NCI-H446 (cell line): ENCODE measurements around the gene FAM221B.

Experiments used
- DNase-seq, 2 experiments: peaks; one replicate each; lab custom pipeline; 2025; lab: John Stamatoyannopoulos, UW

FAM221B gene, protein sequence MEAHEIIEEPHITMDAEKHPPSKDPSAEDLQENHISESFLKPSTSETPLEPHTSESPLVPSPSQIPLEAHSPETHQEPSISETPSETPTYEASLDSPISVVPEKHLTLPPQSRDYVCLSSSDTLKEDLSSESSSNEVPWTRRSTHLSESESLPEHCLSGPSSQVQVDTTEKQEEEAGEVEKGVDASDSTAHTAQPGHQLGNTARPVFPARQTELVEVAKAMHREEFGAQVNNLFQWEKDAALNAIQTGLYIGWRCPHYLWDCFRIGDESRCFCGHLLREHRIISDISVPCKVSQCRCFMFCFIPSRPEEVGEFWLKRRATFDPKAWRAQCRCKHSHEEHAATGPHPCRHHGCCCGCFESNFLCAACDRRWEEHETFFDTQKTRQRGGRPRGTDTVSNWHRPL

DNA sequence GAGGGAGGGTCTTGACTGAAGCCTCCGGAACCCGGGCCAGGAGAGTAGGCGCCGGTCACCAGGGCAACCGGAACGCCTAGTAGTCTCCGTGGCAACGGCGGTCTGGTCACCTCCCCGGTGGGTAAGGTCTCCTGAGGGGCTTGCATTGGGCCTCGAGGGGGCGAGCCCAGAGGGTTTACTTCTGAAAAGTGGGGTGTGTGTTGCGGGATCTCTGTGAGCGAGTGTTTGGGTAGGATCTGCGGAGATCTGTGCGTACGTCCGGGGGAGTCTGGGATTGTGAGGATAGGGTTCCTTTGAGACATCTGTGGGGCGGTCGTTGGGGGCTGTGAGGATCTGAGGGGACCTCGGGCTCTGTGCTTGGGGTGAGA is at the start of gene FAM221B:
TSS of gene FAM221B (minus strand) at position 17 of the 368 bp plus-strand sequence. CDS start 2,571 bp downstream, outside the sequence.
- peak in 1 of 2 experiments; percentile 38 for DNase-seq

GRCh38 chr9:35872505-35872904 is 44.0 kb upstream of the FAM221B start:
- no peak for DNase-seq

GRCh38 chr9:35871545-35871944 is 43.0 kb upstream of the FAM221B start:
- DNase-seq: peak in 1 of 2 experiments; percentile 20

- no peak for DNase-seq
These were observed 41.9 kb upstream of the FAM221B start, which contains the start of gene OR13J1 for GRCh38 chr9:35870351-35870923. Gene OR13J1 (minus strand): TSS chr9:35870401. CDS start chr9:35870401, 0 bp downstream.

DNA sequence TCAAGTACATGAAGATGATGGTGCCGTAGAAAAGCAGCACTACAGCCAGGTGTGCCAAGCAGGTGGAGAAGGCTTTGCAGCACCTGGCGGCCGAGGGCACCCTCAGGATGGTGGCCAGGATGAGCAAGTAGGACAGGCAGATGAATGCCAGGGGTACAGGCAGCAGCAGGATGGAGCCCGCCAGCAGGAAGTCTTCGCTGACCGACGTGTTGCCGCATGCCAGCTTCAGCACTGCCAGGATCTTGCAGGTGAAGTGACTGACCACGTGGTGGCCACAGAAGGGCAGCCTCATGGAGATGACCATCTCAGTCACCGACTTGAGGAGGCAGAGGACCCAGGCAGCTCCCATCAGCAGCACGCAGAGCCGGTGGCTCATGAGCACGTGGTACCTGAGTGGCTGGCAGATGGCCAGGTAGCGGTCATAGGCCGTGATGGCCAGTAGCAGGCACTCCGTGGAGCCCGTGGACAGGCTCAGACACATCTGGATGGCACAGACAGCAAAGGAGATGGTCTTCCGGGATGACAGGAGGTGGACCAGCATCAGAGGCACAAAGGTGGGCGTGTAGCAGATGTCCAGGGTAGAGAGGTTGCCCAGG is 41.2 kb upstream of the FAM221B start:
- DNase-seq: no peak

DNA sequence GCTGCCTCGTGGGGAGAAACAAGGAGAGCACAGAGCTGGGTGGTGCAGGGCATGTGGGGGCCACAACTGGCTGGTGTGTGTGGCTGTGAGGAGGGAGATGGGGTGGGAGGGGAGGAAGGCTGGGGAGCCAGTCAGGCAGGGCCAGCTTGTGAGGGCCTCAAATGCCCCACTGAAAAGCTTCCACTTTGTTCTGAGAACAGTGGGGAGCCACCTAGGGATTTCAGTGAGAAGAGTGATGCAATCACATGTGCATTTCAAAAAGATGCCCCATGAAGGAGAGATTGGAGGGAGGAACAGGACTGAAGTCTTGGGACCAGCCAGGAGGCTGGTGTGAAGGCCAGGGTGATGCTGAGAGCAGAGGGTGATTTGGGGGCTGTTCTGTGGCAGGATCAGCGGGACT is 40.4 kb upstream of the FAM221B start:
- DNase-seq: no peak

GRCh38 chr9:35867538-35867937 is 39.0 kb upstream of the FAM221B start:
- no peak for DNase-seq

GRCh38 chr9:35864695-35865255 is 36.2 kb upstream of the FAM221B start:
- no peak for DNase-seq

GRCh38 chr9:35863583-35863982 is 35.1 kb upstream of the FAM221B start:
- no peak for DNase-seq

DNA sequence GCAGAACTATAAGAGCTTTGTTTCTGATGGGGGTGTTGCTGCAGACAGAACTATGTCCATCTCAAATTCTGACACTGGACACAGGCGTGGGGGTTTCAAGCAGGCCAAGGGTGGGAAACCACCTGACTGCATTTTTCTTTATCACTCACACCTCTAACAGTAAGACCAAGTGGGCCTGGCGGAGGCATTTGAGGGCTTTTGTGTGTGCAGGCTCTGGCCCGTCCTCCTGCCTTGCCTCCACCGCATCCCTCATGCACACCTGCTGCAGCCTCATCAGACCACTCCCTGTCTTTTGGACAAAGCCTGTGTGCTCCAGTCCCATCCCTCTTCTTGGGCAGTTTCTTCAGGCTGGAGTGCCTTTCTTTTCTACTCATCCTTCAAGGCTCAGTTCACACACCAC is 33.8 kb upstream of the FAM221B start:
- no peak for DNase-seq

DNA sequence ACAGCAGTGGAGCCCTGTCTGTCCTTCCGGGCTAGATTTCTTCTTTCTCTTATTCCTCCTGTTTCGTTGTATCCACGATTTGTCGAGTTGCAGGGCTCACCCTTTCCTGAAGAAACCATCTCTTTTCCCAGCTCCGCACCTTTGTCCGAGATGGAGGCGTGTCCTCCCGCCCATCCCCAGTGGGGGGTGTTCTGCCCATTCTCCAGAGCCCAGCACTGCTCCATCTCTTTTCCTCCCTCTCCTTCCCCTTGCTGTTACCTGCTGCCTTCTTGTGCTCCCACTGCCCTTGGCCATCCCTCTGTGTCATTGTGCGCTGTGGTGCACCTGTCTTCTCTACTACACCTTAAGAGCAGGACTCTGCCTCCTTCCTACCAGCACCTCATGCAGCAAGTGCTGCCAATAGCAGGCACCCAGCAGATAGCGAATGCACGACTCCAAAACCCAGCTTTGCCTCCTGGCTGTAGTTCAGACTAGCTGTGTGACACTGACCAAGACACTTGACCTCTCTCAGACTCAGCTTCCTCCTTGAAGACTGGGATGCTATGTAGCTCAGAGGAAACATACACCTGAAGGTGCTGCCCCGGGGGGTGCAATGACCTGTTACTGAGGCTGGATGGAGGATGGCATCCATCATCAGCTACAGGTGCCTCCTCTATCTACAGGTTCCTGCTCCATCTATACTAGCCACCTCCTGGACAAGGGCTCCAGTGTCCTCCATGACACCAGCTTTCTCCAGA is 32.8 kb upstream of the FAM221B start:
- no peak for DNase-seq

GRCh38 chr9:35859990-35860339 is 31.4 kb upstream of the FAM221B start:
- no peak for DNase-seq

DNA sequence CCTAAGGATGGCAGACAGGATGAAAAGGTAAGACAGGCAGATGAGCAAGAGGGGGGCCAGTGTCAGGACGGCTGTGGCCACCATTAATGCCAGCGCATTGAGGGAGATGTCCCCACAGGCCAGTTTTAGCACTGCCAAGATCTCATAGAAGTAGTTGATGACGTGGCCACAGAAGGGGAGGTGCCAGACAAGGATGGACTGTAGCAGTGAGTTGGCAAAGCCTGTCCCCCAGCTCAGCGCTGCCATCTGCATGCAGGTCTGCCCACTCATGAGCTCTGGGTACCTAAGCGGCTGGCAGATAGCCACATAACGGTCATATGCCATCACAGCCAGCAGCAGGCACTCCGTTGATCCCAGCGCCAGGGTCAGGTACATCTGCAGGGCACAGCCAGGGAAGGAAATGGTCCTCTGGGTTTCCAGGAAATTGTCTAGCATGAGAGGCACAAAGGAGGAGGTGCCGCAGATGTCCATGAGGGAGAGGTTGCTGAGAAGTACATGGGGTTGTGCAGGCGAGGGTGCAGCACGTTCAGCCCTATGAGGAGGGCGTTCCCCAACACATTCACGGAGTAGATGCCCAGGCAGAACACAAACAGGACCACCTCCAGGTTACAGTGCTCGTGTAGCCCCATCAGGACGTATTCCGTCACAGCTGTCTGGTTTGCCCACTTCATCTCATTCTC is 30.9 kb upstream of the FAM221B start:
- peak in 1 of 2 experiments; percentile 16 for DNase-seq

GRCh38 chr9:35858458-35858857 is 29.9 kb upstream of the FAM221B start:
- no peak for DNase-seq

DNA sequence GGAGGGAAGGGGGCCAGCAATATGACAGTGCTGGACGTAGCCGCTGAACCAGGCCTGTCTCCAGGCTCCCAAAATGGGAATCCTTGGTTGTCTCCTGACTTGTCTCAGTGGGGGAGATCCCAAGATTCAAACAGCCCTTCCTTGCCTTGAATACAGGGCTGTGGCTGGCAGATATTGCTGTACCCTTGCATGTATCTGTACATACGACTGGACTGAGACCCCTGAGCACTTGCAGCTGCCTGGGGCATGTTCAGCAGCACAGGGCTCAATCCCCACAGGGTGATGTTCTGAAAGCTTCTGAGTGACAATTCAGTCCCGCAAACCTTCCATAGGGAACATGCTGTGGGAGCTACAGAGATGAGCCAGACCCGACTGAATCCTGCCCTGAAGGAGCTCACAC is 28.4 kb upstream of the FAM221B start:
- DNase-seq: no peak

GRCh38 chr9:35856206-35856605 is 27.7 kb upstream of the FAM221B start:
- DNase-seq: no peak

GRCh38 chr9:35854091-35854762 is 25.7 kb upstream of the FAM221B start:
- no peak for DNase-seq

- DNase-seq: no peak
These were observed 24.6 kb upstream of the FAM221B start for GRCh38 chr9:35852876-35853865.

GRCh38 chr9:35852267-35852815 is 23.8 kb upstream of the FAM221B start:
- DNase-seq: no peak
